Measurements from ENCODE around the gene SLC47A1.

SLC47A1 gene

GRCh38 chr17:19590912-19591551, 57.4 kb downstream of the SLC47A1 start:
- DNase-seq (ENCODE audit: low read depth) = no peak

- DNase-seq (ENCODE audit: low read depth) = no peak
Observed at GRCh38 chr17:19592316-19592715, 58.7 kb downstream of the SLC47A1 start.

GRCh38 chr17:19596869-19597268, 63.2 kb downstream of the SLC47A1 start:
- DNase-seq (ENCODE audit: low read depth) = no peak

- no peak for DNase-seq (ENCODE audit: low read depth)
Observed at GRCh38 chr17:19610311-19610710, 76.7 kb downstream of the SLC47A1 start.

DNA sequence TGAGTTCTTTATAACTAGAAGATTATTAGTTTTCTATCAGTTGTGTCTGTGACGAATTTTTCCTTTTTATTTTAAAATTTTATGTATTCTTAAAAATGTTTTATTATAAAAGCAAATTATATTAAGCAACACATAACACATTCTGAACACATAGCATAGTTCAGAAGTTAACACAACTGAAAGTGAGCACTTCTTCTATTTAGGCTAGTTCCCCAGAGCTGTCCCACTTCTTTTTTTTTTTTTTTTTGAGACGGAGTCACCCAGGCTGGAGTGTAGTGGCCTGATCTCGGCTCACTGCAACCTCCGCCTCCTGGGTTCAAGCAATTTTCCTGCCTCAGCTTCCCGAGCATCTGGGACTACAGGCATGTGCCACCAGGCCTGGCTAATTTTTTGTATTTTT, 77.2 kb downstream of the SLC47A1 start:
- DNase-seq (ENCODE audit: low read depth) = no peak

GRCh38 chr17:19613979-19614378, 80.3 kb downstream of the SLC47A1 start:
- DNase-seq (ENCODE audit: low read depth) = no peak

- no peak for DNase-seq (ENCODE audit: low read depth)
Observed at GRCh38 chr17:19614900-19615299, 81.2 kb downstream of the SLC47A1 start.

GRCh38 chr17:19618015-19618414, 84.4 kb downstream of the SLC47A1 start:
- no peak for DNase-seq (ENCODE audit: low read depth)

DNA sequence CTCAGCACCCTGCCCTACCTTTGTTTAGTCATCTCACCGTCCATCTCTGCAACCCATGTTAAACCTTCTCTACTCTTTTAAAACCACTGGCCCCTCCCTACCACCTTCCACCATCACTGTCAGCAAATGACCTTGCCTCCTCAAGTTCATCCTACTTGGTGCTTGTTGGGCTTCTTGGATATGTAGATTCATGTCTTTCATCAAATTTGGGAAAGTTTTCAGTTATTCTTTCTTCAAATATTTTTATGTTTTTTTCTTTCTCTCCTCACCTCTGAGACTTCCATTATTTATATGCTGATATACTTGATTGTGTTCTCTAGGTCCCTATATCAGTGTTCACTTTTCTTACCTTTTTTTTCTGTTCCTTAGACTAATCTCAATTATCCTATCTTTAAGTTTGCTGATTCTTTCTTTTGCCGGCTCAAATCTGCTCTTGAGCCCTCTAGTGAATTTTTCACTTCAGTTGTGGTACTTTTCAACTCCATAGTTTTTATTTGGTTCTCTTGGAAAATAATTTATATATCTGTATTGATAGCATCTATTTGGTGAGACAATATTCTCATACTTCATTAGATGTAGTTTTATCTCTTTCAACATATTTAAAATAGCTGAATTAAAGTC, 86.2 kb downstream of the SLC47A1 start:
- DNase-seq (ENCODE audit: low read depth) = no peak

- DNase-seq (ENCODE audit: low read depth) = no peak
Observed at GRCh38 chr17:19621697-19622096, 88.0 kb downstream of the SLC47A1 start.

GRCh38 chr17:19626079-19626478, 92.4 kb downstream of the SLC47A1 start:
- no peak for DNase-seq (ENCODE audit: low read depth)

Data from GM04503 (cell line).